ENCODE data around the gene NFXL1. TPM values are rescaled to one million over a fixed set of nuclear protein-coding genes. Genes with fewer than 3 reads are reported as not detected.

NFXL1 gene
- total and polyA plus RNA-seq, 2 experiments from 2014 or later = 8.6 to 14.4 TPM

- Histone ChIP-seq H3K4me1 (ENCODE audit: low read depth) (peaks cover 20% of the 10 kb centered on the region), H3K27ac (no peak overlapping the region), H3K4me3 (no peak overlapping the region), H3K36me3 (peaks cover 9% of the 10 kb centered on the region), H3K9me3 (ENCODE audit: low read depth) (no peaks in the 10 kb centered on the region), H3K27me3 (no peaks in the 10 kb centered on the region)
- DNase-seq (ENCODE audit: low read depth in 1 of 2, low spot score in 1 of 2) = no peak
- no peak for TF ChIP-seq CTCF (IDR thresholded peaks at IDR 0.05; ENCODE audit: low read depth, low read length)
Measured at GRCh38 chr4:47804598-47804997, 109.8 kb downstream of the NFXL1 start.

DNA sequence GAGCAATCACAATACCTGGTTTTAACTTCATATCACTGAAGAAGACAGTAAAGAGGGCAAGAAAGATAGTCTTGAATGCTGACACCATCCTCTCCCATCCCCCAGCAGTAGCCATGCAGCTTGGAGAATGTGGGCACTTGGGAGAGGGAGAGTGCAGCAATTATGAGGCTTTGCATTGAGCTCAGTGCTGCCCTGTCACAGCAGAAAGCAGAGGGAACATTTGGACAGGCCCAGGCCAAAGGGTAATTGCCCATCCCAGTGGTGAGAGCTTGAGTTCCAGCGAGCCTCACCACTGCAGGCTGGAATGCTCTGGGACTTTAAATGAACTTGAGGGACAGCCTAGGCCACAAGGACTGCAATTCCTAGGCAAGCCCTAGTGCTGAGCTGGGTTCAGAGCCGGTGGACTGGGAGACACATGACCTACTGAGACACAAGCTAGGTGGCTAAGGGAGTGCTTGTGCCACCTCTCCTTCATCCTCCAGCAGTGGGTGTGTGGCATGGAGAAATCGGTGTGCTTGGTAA is 112.8 kb downstream of the NFXL1 start:
- H3K36me3 ChIP-seq = peaks cover 9% of the 10 kb centered on the region
- no peaks in the 10 kb centered on the region for H3K27me3 ChIP-seq
- H3K9me3 ChIP-seq (ENCODE audit: low read depth) = no peaks in the 10 kb centered on the region
- no peak overlapping the region for H3K4me3 ChIP-seq
- peak in 1 of 2 donors; percentile 40 for DNase-seq (ENCODE audit: low read depth in 1 of 2, low spot score in 1 of 2)
- TF ChIP-seq CTCF (IDR thresholded peaks at IDR 0.05; ENCODE audit: low read depth, low read length) = no peak
- peak overlapping the region; percentile 82 for H3K27ac ChIP-seq
- H3K4me1 ChIP-seq (ENCODE audit: low read depth) = peaks cover 21% of the 10 kb centered on the region

DNA sequence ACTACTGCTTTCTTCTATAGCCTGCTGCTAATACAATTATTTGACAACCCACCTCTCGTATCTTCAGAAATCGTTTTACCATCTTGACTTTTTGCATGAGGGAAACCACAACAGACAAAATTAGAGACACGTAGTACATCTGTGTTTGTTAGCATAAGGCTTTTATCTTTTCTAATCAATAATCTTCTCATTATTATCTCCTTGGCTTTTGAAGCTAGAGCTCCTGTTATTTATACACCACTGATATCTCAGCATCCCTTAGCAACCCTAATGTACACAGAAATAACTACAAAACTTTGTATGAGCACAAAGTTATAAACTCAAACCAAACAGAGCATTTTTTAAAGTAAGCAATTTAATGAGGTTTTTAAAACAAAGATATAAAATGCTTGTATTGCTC is 116.2 kb downstream of the NFXL1 start:
- Histone ChIP-seq H3K27ac (no peak overlapping the region), H3K4me1 (ENCODE audit: low read depth) (peaks cover 21% of the 10 kb centered on the region), H3K4me3 (no peak overlapping the region), H3K27me3 (no peaks in the 10 kb centered on the region), H3K9me3 (ENCODE audit: low read depth) (no peaks in the 10 kb centered on the region), H3K36me3 (no peaks in the 10 kb centered on the region)
- no peak for DNase-seq (ENCODE audit: low read depth in 1 of 2, low spot score in 1 of 2)
- TF ChIP-seq CTCF (IDR thresholded peaks at IDR 0.05; ENCODE audit: low read depth, low read length) = no peak

Other genes starting within 250 kb of the NFXL1 start
- 118 and 169 TPM in 2 replicates for gene CORIN, start 76.5 kb downstream of the NFXL1 start, total RNA-seq
- 110 and 168 TPM in 2 replicates for gene CORIN, start 76.5 kb downstream of the NFXL1 start, polyA plus RNA-seq
- gene CNGA1, start 102.1 kb upstream of the NFXL1 start, total RNA-seq = 1.9 TPM in 1 of 2 replicates, not detected in the other
- 0.54 and 2.2 TPM in 2 replicates for gene CNGA1, start 102.1 kb upstream of the NFXL1 start, polyA plus RNA-seq
- 3.6 and 8.5 TPM in 2 replicates for gene NIPAL1, start 102.2 kb upstream of the NFXL1 start, total RNA-seq
- 2.1 and 5.5 TPM in 2 replicates for gene NIPAL1, start 102.2 kb upstream of the NFXL1 start, polyA plus RNA-seq
- gene TXK, start 219.7 kb upstream of the NFXL1 start, total RNA-seq = 0.67 and 0.83 TPM in 2 replicates
- 0.93 TPM in 1 of 2 replicates, not detected in the other for gene TXK, start 219.7 kb upstream of the NFXL1 start, polyA plus RNA-seq